PFSK-1 (cell line): ENCODE data around the gene TMEM119.

Source experiments
- FOXP2 ChIP-seq: optimal IDR thresholded peaks from 2 replicates; pipeline ENCODE3; 2011; ENCODE audit warnings: borderline replicate concordance, control low read depth, inconsistent platforms; ENCODE audit not compliant: insufficient read depth; ENCODE audit errors: extremely low read length, extremely low read depth
- POLR2AphosphoS5 ChIP-seq: IDR thresholded peaks from 2 replicates; pipeline ENCODE4 v1.6.1; 2012; ENCODE audit warnings: low read depth, mild to moderate bottlenecking, control low read depth, low read length, moderate library complexity
- SIN3A ChIP-seq: IDR thresholded peaks from 2 replicates; pipeline ENCODE4 v1.6.1; 2012; ENCODE audit warnings: mild to moderate bottlenecking, low read length, moderate library complexity, borderline replicate concordance; ENCODE audit not compliant: insufficient read depth
- TAF1 ChIP-seq: IDR thresholded peaks from 2 replicates; pipeline ENCODE4 v1.6.1; 2012; ENCODE audit warnings: low read length, control low read depth, borderline replicate concordance; ENCODE audit not compliant: insufficient read depth
- TF ChIP-seq, protein P1 (sequence below), 2 experiments: IDR thresholded peaks; 2 replicates each; pipeline versions ENCODE4 v1.6.1 to v1.8.0; 2011 to 2012; ENCODE audit warnings: low read depth in 2 of 2, low read length in 2 of 2, control low read depth in 1 of 2, inconsistent platforms in 1 of 2, mild to moderate bottlenecking in 1 of 2, moderate library complexity in 1 of 2; ENCODE audit not compliant: insufficient read depth in 1 of 2

Gene TMEM119

GRCh38 chr12:108586306-108586705 is 11.6 kb downstream of the TMEM119 start:
- TF ChIP-seq, protein P1, sequence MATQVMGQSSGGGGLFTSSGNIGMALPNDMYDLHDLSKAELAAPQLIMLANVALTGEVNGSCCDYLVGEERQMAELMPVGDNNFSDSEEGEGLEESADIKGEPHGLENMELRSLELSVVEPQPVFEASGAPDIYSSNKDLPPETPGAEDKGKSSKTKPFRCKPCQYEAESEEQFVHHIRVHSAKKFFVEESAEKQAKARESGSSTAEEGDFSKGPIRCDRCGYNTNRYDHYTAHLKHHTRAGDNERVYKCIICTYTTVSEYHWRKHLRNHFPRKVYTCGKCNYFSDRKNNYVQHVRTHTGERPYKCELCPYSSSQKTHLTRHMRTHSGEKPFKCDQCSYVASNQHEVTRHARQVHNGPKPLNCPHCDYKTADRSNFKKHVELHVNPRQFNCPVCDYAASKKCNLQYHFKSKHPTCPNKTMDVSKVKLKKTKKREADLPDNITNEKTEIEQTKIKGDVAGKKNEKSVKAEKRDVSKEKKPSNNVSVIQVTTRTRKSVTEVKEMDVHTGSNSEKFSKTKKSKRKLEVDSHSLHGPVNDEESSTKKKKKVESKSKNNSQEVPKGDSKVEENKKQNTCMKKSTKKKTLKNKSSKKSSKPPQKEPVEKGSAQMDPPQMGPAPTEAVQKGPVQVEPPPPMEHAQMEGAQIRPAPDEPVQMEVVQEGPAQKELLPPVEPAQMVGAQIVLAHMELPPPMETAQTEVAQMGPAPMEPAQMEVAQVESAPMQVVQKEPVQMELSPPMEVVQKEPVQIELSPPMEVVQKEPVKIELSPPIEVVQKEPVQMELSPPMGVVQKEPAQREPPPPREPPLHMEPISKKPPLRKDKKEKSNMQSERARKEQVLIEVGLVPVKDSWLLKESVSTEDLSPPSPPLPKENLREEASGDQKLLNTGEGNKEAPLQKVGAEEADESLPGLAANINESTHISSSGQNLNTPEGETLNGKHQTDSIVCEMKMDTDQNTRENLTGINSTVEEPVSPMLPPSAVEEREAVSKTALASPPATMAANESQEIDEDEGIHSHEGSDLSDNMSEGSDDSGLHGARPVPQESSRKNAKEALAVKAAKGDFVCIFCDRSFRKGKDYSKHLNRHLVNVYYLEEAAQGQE (IDR thresholded peaks at IDR 0.05; ENCODE audit: insufficient read depth in 1 of 2, low read depth in 2 of 2, low read length in 2 of 2) = no peak
- TF ChIP-seq SIN3A = no peak
- no peak for TF ChIP-seq POLR2AphosphoS5

- no peak for TF ChIP-seq FOXP2
- no peak for TF ChIP-seq TAF1
- TF ChIP-seq, protein P1 (IDR thresholded peaks at IDR 0.05; ENCODE audit: insufficient read depth in 1 of 2, low read depth in 2 of 2, low read length in 2 of 2) = no peak
- TF ChIP-seq POLR2AphosphoS5 = no peak
- TF ChIP-seq SIN3A = no peak
Observed at GRCh38 chr12:108585864-108586263, 12.0 kb downstream of the TMEM119 start.

GRCh38 chr12:108584456-108585065 is 13.3 kb downstream of the TMEM119 start:
- TF ChIP-seq POLR2AphosphoS5 = no peak
- TF ChIP-seq FOXP2 = no peak
- no peak for TF ChIP-seq SIN3A
- TF ChIP-seq, protein P1 (IDR thresholded peaks at IDR 0.05; ENCODE audit: insufficient read depth in 1 of 2, low read depth in 2 of 2, low read length in 2 of 2) = no peak
- TF ChIP-seq TAF1 = no peak

- TF ChIP-seq TAF1 (no peak), POLR2AphosphoS5 (no peak), SIN3A (no peak), FOXP2 (no peak)
- TF ChIP-seq, protein P1 (IDR thresholded peaks at IDR 0.05; ENCODE audit: insufficient read depth in 1 of 2, low read depth in 2 of 2, low read length in 2 of 2) = no peak
Observed at GRCh38 chr12:108583991-108584390, 13.9 kb downstream of the TMEM119 start.
